Non-pigmented ciliary epithelial cell (primary cell): ENCODE results near the gene SLITRK3.
"Not testable (repeated sequence)": the region's sequence is repeated elsewhere in the genome, so short reads cannot be mapped to it uniquely, and the experiment has no call there.

Experiments
- DNase-seq: peaks from one replicate; pipeline ENCODE4 v3.0.0-alpha.2; 2010; ENCODE audit warnings: low read depth

Gene SLITRK3

DNA sequence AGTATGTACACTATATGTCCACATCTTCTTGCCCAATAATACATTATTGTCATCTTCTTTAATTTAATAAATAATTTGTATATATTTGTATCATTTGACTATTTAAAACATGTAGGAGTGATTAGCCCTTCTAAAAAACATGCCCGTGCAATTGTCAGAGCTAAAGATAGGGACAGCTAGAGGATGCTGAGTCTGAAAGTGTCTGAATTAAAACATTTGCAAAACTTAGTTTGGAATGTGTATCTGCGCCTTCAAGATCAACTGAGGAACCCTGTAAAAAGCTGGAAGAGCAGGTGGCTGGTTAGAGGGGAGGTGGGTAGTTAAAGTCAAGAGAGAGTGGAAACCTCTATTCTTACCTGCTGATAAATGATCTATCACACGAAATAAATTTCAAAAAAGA is 4.7 kb downstream of the SLITRK3 start:
- no peak for DNase-seq

DNA sequence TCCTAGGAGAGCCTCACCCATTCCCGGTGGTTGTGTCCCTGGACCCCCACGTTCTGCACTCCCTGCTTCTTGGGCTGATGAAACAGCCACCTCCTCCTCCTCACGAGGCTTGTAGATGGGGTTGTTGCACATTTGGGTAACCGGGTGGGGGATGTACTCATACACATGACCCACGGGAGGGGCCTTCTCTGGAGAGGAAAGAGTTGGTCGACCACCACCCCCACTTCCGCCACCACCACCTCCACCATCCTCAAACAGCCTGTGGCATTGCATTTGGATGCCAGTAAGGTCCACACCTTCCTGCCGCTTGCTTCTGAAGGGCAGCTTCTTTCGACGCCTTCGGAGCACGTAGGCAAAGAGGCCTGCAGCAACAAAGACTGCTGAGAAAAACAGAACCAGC is 7.7 kb downstream of the SLITRK3 start:
- no peak for DNase-seq

DNA sequence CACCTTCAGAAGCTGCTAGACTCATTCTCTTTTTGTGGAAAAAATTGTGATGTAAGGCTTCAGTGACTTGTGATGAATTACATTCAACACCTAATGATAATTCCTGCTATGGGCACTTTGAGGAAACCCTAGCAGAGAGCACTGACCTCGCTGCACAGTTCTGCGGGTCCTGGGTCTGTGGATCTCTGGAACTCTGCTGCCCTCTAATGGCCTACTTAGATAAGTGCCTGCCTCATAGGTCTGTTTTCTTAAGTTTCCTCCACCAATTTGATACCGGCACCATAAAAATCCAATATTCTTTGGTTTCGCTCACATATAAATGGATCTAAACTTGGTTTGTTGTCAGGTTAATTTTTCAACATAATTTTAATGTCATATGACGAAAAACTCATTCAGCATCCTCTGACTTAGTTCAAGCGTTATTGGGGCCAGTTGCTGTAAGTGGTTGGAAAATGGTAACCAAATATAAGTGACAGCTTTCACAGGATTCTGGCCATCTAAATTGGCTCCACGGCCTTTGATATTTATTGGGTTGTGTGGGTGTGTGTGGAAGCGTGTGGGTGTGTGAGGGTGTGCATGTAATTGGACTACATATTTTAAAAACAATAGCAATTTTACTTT is 10.4 kb downstream of the SLITRK3 start:
- DNase-seq = peak; percentile 20

DNA sequence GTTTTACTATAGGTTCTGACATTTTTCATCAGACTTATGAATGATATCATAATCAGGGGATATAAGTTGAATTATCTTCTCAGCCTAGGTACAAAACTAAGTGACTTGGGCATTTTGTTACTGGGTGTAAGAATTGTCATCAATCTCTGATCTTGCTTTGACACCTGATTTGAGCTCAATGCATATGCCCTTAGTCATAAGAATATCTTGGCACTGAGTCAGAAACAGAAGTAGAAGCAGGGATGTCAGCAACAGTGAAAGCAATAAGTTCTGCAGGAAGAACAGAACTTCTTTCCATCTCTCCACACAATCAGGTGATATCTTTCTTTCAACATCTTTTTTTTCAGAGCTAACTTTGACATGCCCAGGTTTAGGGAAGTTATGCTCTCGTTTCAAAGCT is 14.6 kb downstream of the SLITRK3 start:
- DNase-seq = no peak

DNA sequence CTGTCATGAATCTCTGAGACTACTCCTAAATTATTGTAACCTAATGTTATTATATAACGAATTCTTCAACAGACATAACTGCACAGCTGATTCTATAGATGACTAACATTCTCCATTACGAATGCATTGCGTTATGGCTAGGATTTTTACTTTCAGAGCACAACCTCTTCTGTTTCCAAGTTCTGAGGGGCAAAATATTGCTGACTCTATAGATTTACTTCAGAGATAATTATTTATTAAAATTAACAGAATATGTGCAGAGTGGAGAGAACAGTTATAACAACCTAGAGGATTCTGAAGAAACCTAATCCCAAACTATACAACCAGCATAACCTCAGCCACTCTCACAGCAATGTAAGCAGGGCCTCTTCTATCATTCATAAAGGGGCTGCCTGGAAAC is 25.9 kb downstream of the SLITRK3 start:
- no peak for DNase-seq

DNA sequence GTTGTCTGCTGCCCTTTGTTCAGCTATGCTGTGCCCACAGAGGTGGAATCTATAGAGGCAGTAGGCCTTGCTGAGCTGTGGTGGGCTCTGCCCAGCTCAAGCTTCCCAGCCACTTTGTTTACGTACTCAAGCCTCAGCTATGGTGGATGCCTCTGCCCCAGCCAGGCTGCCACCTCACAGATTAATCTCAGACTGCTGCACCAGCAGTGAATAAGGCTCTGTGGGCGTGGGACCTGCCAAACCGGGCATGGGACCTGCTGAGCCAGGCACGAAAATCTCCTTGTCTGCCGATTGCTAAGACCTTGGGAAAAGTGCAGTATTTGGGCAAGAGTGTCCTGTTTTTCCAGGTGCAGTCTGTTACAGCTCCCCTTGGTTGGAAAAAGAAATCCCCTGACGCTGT is 26.8 kb downstream of the SLITRK3 start:
- DNase-seq = no peak

DNA sequence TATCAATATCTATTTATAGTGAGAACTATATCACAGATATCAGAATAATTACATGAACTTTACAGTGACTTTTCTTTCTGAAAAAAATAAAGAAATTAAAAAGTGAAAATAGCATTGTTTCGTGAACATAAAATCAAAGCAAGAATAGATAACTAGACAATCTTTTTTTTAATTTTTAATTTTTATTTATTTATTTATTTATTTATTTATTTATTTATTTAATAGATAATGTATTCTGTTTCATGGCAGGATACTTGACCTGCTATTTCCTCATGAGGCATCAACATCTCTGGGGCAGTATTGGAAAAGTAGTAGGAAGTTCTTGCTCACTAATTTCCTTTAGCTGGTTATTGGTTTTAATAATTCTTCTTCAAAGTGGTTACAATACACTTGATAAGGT is 33.3 kb downstream of the SLITRK3 start:
- no peak for DNase-seq

DNA sequence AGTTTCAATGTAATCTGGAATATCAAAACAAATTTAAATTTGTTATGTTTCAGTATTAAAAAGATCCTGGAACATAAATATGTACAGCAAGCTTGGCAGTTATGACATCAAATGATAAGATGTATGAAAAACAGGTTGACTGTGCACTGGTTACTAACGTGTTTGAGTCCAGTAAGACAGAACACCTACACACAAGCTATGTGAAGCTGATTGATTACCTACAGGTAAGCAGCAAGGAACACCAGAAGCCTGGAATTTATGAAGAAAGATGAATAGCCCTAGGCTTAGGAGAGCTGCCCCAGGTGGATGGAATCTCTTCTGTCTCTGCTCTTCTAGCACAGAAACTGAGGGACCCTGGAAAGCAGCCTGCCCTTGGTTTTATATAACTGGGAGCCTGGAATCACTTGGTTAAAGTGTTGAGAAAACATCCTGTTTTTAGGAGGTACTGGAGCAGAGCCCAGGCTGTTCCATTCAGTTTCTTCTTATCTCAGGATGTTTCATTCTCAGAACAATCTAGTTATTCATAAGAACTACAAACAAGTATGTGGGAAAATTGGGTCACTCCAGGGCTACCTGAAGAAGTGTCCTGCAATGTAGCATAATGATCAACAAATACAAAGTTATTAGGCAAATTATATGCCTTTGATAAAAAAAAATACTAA is 36.3 kb downstream of the SLITRK3 start:
- no peak for DNase-seq

DNA sequence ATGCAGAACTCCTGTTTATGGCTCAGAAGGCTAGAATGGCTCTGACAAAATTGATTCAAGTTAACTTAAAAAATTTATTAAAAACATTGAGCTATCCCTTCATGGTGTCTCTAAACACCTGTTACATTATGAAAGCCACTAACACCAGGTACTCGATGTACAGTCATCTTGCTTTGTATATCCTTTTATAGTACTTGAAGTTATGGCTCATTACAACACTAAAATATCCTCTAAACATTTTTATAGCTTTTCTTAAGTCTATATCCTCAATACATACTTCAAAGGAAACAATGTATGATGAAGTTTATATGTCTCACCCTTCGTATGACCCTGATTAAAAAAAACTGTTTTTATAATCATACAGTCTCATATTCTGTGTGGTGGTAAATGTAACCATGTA is 38.2 kb downstream of the SLITRK3 start:
- no peak for DNase-seq

DNA sequence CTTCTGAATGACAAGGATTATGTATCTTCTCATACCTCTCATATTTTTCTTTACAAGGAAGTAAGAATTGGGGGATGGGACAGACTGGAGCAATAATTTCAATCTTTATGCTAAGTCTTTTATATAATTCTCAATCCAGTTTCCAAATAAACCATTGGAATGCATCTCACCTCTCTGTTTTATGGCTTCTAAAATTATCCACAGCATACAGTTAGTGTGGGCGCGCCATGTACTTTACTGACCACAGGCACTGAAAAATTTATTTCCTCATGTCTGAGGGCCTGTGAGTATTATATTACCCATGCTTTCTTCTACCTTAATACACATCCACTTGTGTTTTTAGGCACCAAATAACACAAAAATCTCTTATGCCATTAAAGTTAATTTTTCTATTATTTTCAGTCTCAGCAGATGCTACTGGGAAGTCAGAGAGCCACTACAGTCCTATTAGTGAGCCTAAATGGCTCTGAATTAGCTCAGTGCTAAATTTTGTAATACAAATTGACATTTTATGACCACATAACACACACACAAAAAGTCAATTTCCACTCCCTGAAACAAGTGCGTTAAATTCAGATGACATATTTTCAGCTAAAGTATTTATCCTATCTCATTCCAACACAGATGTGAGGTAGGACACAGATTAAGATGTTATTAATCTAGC is 39.3 kb downstream of the SLITRK3 start:
- no peak for DNase-seq

DNA sequence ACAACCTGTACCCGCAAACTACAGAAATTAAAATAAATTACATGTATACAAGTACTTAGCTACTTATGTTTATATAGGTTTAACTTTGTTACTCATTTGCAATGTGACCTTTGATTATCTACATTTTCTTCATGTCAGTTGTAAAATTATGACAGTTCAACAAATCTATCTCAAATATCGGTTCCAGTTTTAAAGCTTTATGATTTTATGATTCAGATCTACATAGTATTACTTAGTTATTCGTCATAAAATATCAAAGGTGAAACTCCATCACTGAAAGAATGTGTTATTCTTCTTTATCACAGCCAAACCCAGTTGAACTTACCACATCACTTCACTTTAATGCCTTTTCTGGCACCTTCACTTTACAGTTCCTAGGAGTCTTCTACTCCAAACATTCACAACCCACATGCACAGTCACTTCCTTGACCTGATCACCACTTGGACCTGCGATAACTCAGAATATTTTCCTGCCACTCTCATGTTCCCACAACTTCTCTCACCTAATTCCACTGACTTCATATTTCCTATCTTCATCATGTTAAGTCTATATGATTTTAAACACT is 47.2 kb downstream of the SLITRK3 start:
- no peak for DNase-seq

DNA sequence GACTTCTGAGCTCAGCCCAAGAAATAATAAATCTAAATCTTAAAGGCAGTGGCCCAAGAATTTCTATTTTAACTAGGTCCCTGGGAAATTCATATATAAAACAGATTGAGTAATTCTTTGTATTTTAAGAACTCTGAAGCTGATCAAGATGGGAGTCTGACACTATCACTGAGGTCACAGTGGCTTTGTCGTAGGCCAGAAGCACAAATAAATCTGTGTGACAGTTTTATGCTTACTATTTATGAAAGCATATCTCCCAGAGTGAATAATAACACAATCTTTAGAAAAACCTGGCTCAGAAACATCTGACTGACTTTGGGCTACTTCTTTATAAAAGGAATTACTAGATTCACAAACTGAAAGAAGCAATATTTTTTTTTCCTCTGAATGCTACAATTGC is 51.9 kb downstream of the SLITRK3 start:
- DNase-seq = no peak

DNA sequence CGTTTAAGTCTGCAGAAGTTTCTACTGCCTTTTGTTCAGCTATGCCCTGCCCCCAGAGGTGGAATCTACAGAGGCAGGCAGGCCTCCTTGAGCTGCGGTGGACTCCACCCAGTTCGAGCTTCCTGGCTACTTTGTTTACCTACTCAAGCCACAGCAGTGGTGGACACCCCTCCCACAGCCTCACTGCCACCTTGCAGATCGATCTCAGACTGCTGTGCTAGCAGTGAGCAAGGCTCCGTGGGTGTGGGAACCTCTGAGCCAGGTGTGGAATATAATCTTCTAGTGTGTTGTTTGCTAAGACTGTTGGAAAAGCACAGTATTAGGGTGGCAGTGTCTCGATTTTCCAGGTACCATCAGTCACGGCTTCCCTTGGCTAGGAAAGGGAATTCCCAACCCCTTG is 56.3 kb downstream of the SLITRK3 start:
- not testable (repeated sequence) for DNase-seq
